ES-I3 (cell line): ENCODE measurements around the gene OLFM1.
"Not testable (repeated sequence)": the region's sequence is repeated elsewhere in the genome, so short reads cannot be mapped to it uniquely, and the experiment has no call there.

Source experiments
- H3K36me3 ChIP-seq: 2 replicates; pipeline ENCODE4 v1.6.1; 2013; ENCODE audit warnings: mild to moderate bottlenecking, low read length, control low read depth, moderate library complexity; ENCODE audit not compliant: insufficient read depth
- H3K4me1 ChIP-seq: 2 replicates; pipeline ENCODE4 v1.6.1; 2013; ENCODE audit warnings: mild to moderate bottlenecking, control low read depth, low read length; ENCODE audit not compliant: insufficient read depth
- H3K9ac ChIP-seq: 2 replicates; pipeline ENCODE4 v1.6.1; 2013; ENCODE audit warnings: low read depth, mild to moderate bottlenecking, low read length, moderate library complexity
- H3K9me3 ChIP-seq: 2 replicates; pipeline ENCODE4 v1.6.1; 2013; ENCODE audit warnings: mild to moderate bottlenecking, low read length, moderate library complexity; ENCODE audit not compliant: control insufficient read depth, insufficient read depth

OLFM1 gene

GRCh38 chr9:135139366-135139959 is 52.0 kb downstream of the OLFM1 start:
- H3K36me3 ChIP-seq, result no peaks in the 10 kb centered on the region
- H3K9ac ChIP-seq, result no peak overlapping the region
- peaks cover 7% of the 10 kb centered on the region; the same call in 1 of the 2 replicates for H3K4me1 ChIP-seq
- H3K9me3 ChIP-seq, result peaks cover 5% of the 10 kb centered on the region; the same call in 1 of the 2 replicates

DNA sequence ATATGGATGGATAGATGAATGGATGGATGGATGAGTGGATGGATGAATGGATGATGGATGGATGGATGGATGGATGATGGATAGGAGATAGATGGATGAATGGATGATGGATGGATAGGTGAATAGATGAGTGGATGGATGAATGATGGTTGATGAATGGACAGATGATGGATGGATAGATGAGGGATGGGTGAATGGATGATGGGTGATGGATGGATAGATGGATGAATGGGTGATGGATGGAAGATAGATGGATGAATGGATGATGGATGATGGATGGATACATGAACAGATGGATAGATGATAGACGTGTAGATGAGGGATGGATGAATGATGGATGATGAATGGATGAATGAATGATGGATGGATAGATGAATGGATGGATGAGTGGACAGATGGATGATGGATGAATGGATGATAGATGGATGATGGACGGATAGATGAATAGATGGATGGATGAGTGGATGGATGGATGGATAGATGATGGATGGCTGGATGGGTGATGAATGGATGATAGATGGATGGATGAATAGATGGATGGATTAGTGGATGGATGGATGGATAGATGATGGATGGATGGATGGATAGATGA is 53.8 kb downstream of the OLFM1 start:
- Histone ChIP-seq H3K36me3 (no peaks in the 10 kb centered on the region), H3K9me3 (peaks cover 5% of the 10 kb centered on the region; the same call in 1 of the 2 replicates), H3K9ac (no peak overlapping the region), H3K4me1 (peaks cover 7% of the 10 kb centered on the region; the same call in 1 of the 2 replicates)

GRCh38 chr9:135144581-135145170 is 57.2 kb downstream of the OLFM1 start:
- Histone ChIP-seq H3K36me3 (no peaks in the 10 kb centered on the region), H3K9ac (no peak overlapping the region)

GRCh38 chr9:135145312-135145711 is 57.8 kb downstream of the OLFM1 start:
- Histone ChIP-seq H3K9me3 (no peaks in the 10 kb centered on the region), H3K9ac (no peak overlapping the region), H3K36me3 (no peaks in the 10 kb centered on the region), H3K4me1 (no peaks in the 10 kb centered on the region)

More at GRCh38 chr9:135144581-135145170, 57.2 kb downstream of the OLFM1 start:
- no peaks in the 10 kb centered on the region for H3K9me3 ChIP-seq
- no peaks in the 10 kb centered on the region for H3K4me1 ChIP-seq

- Histone ChIP-seq H3K9me3 (no peaks in the 10 kb centered on the region), H3K36me3 (no peaks in the 10 kb centered on the region), H3K4me1 (no peaks in the 10 kb centered on the region), H3K9ac (no peak overlapping the region)
These were observed 58.8 kb downstream of the OLFM1 start for GRCh38 chr9:135146241-135146640.

- no peak overlapping the region for H3K9ac ChIP-seq
- H3K4me1 ChIP-seq, result peaks cover 2% of the 10 kb centered on the region; the same call in 1 of the 2 replicates
- no peaks in the 10 kb centered on the region for H3K9me3 ChIP-seq
- H3K36me3 ChIP-seq, result no peaks in the 10 kb centered on the region
These were observed 59.5 kb downstream of the OLFM1 start for GRCh38 chr9:135146766-135147473.

DNA sequence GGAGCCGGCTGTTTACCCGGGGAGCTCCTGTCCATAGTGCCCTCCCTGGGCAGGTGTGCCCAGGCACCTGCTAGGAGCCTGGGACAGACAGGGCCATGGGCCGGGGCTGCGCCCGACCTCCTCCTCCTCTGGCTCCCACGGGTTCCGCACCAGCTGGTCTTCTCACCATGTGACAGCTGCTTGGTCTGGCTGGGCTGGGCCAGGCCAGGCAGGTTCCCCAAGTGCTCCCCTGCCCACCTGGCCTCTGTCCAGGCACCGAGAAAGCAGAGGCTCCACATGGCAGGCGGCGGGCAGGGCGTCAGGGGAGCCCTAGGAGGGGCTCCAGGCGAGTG is 60.0 kb downstream of the OLFM1 start:
- H3K4me1 ChIP-seq, result peaks cover 7% of the 10 kb centered on the region; the same call in 1 of the 2 replicates
- H3K36me3 ChIP-seq, result no peaks in the 10 kb centered on the region
- H3K9ac ChIP-seq, result no peak overlapping the region
- H3K9me3 ChIP-seq, result no peaks in the 10 kb centered on the region

DNA sequence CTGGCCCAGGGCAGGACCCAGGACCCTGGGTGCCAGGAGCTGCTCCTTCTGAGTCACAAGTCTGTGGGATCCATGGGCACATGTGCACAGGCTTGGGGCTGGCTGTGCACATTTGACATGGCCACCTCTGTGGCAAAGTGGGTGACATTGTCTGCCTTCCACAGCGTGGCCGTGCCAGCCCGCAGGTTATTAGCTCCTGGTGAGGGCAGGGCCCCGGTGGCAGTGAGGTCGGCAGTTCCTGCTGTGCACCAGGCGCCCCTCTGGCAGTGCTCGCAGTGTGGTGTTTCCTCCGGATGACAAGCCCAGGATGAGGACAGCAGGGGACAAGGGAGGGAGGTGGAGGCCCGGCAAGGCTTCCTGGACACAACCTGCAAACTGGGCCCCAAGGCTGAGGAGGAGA is 60.5 kb downstream of the OLFM1 start:
- H3K36me3 ChIP-seq, result no peaks in the 10 kb centered on the region
- no peak overlapping the region for H3K9ac ChIP-seq
- peaks cover 10% of the 10 kb centered on the region; the same call in 1 of the 2 replicates for H3K4me1 ChIP-seq
- no peaks in the 10 kb centered on the region for H3K9me3 ChIP-seq

DNA sequence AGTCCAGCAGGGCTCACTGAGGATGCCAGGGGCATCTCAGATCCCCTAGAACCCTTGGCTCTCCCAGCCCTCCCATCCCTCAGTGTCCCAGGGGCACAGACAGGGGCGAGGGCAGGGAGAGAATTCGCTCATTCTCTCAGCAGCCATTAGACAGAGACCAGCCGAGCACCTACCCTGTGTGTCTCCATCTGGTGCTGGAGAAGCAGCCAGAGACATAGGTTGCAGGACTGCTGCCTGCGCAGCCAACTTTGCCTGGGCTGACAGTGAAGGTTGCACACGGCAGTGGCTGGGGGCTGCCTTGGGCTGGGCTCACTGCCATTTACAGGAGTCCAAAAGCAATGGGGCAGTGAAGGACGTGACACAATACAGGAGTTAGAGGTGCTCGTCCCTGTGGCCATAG is 60.9 kb downstream of the OLFM1 start:
- H3K9ac ChIP-seq, result no peak overlapping the region
- H3K9me3 ChIP-seq, result no peaks in the 10 kb centered on the region
- H3K36me3 ChIP-seq, result no peaks in the 10 kb centered on the region
- H3K4me1 ChIP-seq, result peaks cover 13% of the 10 kb centered on the region; the same call in 1 of the 2 replicates

DNA sequence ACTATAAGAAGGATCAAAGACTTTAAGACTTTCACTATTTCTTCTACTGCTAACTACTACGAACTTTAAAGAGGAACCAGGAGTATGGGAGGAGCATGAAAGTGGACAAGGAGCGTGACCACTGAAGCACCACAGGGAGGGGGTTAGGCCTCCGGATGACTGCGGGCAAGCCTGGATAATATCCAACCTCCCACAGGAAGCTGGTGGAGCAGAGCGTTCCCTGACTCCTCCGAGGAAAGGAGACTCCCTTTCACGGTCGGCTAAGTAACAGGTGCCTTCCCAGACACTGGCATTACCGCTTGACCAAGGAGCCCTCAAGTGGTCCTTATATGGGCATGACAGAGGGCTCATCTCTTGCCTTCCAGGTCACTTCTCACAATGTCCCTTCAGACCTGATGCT is 62.4 kb downstream of the OLFM1 start:
- peaks cover 13% of the 10 kb centered on the region; the same call in 1 of the 2 replicates for H3K4me1 ChIP-seq
- not testable (repeated sequence) for H3K36me3 ChIP-seq, H3K9me3 ChIP-seq, H3K9ac ChIP-seq

DNA sequence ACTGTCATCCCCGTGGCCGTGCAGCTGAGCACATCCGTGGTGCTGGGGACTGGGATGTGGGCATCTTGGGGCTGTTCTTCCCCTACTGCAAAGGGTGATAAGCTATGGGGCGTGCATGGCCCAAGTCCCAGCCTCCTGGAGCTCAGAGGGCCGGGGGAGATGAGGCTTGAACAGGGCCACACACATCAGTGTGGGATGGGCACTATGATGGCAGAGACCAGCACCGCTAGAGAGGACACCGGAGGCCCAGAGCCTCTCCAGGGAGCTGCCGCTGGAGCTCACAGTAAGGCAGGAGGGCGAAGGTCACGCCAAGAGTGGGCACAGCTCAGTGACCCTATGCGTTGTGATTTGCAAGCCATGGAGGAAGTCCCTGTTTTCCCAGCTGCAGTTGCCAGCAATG is 63.5 kb downstream of the OLFM1 start:
- Histone ChIP-seq H3K9ac (no peak overlapping the region), H3K36me3 (no peaks in the 10 kb centered on the region), H3K4me1 (peaks cover 13% of the 10 kb centered on the region; the same call in 1 of the 2 replicates), H3K9me3 (no peaks in the 10 kb centered on the region)

- Histone ChIP-seq H3K4me1 (peaks cover 13% of the 10 kb centered on the region; the same call in 1 of the 2 replicates), H3K9ac (no peak overlapping the region), H3K9me3 (no peaks in the 10 kb centered on the region), H3K36me3 (no peaks in the 10 kb centered on the region)
These were observed 64.5 kb downstream of the OLFM1 start for GRCh38 chr9:135151757-135152613.

DNA sequence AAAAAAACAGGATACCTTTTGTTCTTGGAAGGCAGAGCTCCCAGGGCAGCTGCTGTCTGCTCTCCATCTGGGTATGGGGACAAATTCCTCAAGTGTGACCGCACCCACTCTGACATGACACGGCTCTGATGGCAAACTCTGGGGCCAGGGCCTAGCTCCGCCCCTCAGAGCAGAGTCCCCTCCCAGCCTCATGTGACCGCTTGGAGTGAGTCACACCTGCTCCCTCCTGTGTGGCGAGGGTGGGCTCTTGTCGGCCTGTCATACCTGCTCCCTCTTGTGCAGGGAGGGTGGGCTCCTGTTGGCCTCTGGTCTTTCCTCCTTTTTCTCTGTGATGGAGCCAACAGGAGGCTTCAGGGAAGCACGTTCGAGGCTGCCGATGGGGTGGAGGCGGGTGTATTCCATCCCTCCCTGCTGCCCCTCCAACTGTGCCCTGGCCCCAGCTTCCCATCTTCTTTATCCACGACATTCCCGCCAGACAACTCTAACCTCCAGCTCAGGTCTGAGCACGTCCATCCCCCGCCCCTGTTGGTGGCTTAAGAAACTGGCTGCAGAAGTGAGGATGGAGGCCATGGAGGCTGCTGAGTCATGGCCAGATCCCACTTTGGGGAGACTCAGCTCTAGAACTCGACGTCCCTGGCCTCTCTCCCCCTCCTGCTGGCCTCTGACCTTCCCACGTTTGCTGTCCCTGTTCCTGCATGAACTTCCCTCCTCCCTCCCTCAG is 65.3 kb downstream of the OLFM1 start:
- H3K4me1 ChIP-seq, result peaks cover 13% of the 10 kb centered on the region; the same call in 1 of the 2 replicates
- no peak overlapping the region for H3K9ac ChIP-seq
- no peaks in the 10 kb centered on the region for H3K36me3 ChIP-seq
- no peaks in the 10 kb centered on the region for H3K9me3 ChIP-seq
